Neural progenitor cell (in vitro differentiated cells): ENCODE data around the gene TNRC6C. TPM values are rescaled to one million over a fixed set of nuclear protein-coding genes. Genes with fewer than 3 reads are reported as not detected.

ENCODE experiments used
- DNase-seq: peaks from one replicate; pipeline ENCODE4 v3.0.0-alpha.2; 2016; ENCODE audit warnings: low spot score
- H2AFZ ChIP-seq: fragments of 200-600 bp; sonication (generic); replicated peaks from 2 replicates; pipeline ENCODE4 v1.6.1; 2016; ENCODE audit warnings: antibody characterized with exemption
- H3F3A ChIP-seq: fragments of 200-600 bp; sonication (generic); 2 replicates; pipeline ENCODE4 v1.6.1; 2016; ENCODE audit warnings: antibody characterized with exemption, low read depth
- H3K27ac ChIP-seq: fragments of 200-600 bp; sonication (generic); 2 replicates; pipeline ENCODE4 v1.5.1; 2016; ENCODE audit warnings: mild to moderate bottlenecking
- H3K27me3 ChIP-seq: fragments of 200-600 bp; sonication (generic); 2 replicates; pipeline ENCODE4 v1.6.1; 2016; ENCODE audit warnings: mild to moderate bottlenecking, moderate library complexity
- H3K36me3 ChIP-seq: fragments of 200-600 bp; sonication (generic); 2 replicates; pipeline ENCODE4 v1.5.1; 2016
- H3K4me1 ChIP-seq: fragments of 200-600 bp; sonication (generic); 2 replicates; pipeline ENCODE4 v1.6.1; 2016; ENCODE audit warnings: mixed run types
- H3K4me2 ChIP-seq: fragments of 200-600 bp; sonication (generic); 2 replicates; pipeline ENCODE4 v1.6.1; 2016
- H3K4me3 ChIP-seq: fragments of 200-600 bp; sonication (generic); 2 replicates; pipeline ENCODE4 v1.5.1; 2016
- H3K79me2 ChIP-seq: fragments of 200-600 bp; sonication (generic); 2 replicates; pipeline ENCODE4 v1.6.1; 2016; ENCODE audit warnings: low read depth
- H3K9ac ChIP-seq: fragments of 200-600 bp; sonication (generic); 2 replicates; pipeline ENCODE4 v1.6.1; 2016
- H3K9me3 ChIP-seq: fragments of 200-600 bp; sonication (generic); 2 replicates; pipeline ENCODE4 v1.5.1; 2016; ENCODE audit warnings: low read depth
- H4K20me1 ChIP-seq: fragments of 200-600 bp; sonication (generic); 2 replicates; pipeline ENCODE4 v1.6.1; 2016; ENCODE audit warnings: low read depth
- H3K27ac Mint-ChIP-seq: 3 replicates; pipeline ENCODE4 v1.8.0; 2021; ENCODE audit warnings: mixed read lengths
- H3K27me3 Mint-ChIP-seq: 2 replicates; pipeline ENCODE4 v1.8.0; 2022; ENCODE audit warnings: low read depth, mild to moderate bottlenecking, inconsistent platforms, moderate library complexity, mixed read lengths; ENCODE audit not compliant: insufficient read depth
- H3K36me3 Mint-ChIP-seq: 3 replicates; pipeline ENCODE4 v1.8.0; 2021; ENCODE audit warnings: mixed read lengths
- H3K4me1 Mint-ChIP-seq: 3 replicates; pipeline ENCODE4 v1.8.0; 2021; ENCODE audit warnings: mixed read lengths
- H3K4me3 Mint-ChIP-seq: 3 replicates; pipeline ENCODE4 v1.8.0; 2021; ENCODE audit warnings: mild to moderate bottlenecking, moderate library complexity, mixed read lengths
- H3K9me3 Mint-ChIP-seq: 3 replicates; pipeline ENCODE4 v1.8.0; 2020; ENCODE audit warnings: mixed read lengths
- CTCF ChIP-seq: fragments of 200-600 bp; sonication (generic); IDR thresholded peaks from 2 replicates; pipeline ENCODE4 v1.5.1; 2017; ENCODE audit warnings: antibody characterized with exemption, mild to moderate bottlenecking
- EZH2 ChIP-seq: fragments of 200-600 bp; sonication (generic); IDR thresholded peaks from 2 replicates; pipeline ENCODE4 v1.6.1; 2017; ENCODE audit warnings: antibody characterized with exemption, mild to moderate bottlenecking, moderate library complexity
- EZH2phosphoT487 ChIP-seq: fragments of 200-600 bp; sonication (generic); IDR thresholded peaks from 2 replicates; pipeline ENCODE4 v1.6.1; 2017; ENCODE audit warnings: antibody characterized with exemption
- total RNA-seq: library from RNA; depleted of rRNA; stranded (reverse); fragments of >200 nt; gene quantifications from 2 replicates; pipeline ENCODE4 v1.2.3, GENCODE V29; 2015; ENCODE audit warnings: low replicate concordance

Gene TNRC6C
- total RNA-seq, 1 donor from 2014 or later = 14.9 TPM

GRCh38 chr17:78132767-78133178 is 174.3 kb downstream of the TNRC6C start:
- no peak overlapping the region for H3K4me2 ChIP-seq
- H3K27ac ChIP-seq = no peak overlapping the region
- Mint-ChIP-seq H3K27ac (no peak overlapping the region), H3K4me3 (no peak overlapping the region), H3K4me1 (peaks cover 10% of the 10 kb centered on the region), H3K36me3 (no peaks in the 10 kb centered on the region), H3K27me3 (peaks cover 26% of the 10 kb centered on the region), H3K9me3 (no peaks in the 10 kb centered on the region)
- peaks cover 19% of the 10 kb centered on the region for H3F3A ChIP-seq
- no peaks in the 10 kb centered on the region for H3K9me3 ChIP-seq
- H3K4me3 ChIP-seq = no peak overlapping the region
- H3K4me1 ChIP-seq = peaks cover 10% of the 10 kb centered on the region
- DNase-seq = no peak
- TF ChIP-seq EZH2phosphoT487 (no peak), CTCF (no peak), EZH2 (no peak)
- H3K9ac ChIP-seq = no peak overlapping the region
- H4K20me1 ChIP-seq = no peaks in the 10 kb centered on the region
- H3K79me2 ChIP-seq = no peaks in the 10 kb centered on the region
- H3K27me3 ChIP-seq = peaks cover 69% of the 10 kb centered on the region
- no peak overlapping the region for H2AFZ ChIP-seq
- no peaks in the 10 kb centered on the region for H3K36me3 ChIP-seq

DNA sequence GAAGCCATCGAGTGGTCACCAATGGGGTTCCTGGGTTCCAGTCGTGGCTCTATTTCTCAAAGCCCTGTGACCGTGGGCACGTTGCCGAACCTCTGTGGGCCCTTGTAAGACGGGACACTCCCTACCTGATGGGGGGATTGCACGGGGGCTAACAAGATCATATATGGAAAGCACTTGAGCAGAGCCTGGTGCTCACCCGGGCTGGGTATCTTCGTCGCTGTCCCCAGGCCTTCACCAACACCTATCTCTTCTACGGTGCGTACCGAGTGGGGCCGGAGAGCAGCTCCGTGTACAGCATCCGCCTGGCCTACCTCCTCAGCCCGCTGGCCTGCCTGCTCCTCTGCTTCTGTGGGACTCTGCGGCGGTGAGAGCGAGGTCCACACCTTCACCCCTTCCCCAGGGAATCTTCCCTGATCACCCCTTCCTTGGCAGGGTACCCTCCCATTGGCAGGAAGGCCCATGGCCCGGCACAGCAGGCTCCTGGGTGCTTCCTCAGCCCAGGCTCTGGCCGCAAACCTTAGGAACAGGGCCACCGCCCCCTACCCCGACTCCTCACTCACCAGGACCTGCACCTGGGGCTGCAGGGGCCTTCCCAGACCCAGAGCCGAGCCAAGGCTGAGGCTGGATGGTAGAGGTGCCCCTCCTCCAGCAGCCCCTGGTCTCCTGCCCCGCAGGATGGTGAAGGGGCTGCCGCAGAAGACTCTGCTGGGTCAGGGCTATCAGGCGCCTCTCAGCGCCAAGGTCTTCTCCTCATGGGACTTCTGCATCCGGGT is 174.9 kb downstream of the TNRC6C start:
- Histone ChIP-seq H4K20me1 (no peaks in the 10 kb centered on the region), H3F3A (peaks cover 21% of the 10 kb centered on the region), H3K4me3 (no peak overlapping the region), H3K27ac (no peak overlapping the region), H3K4me1 (peaks cover 8% of the 10 kb centered on the region), H3K79me2 (no peaks in the 10 kb centered on the region), H3K27me3 (peaks cover 63% of the 10 kb centered on the region), H3K9ac (no peak overlapping the region), H2AFZ (no peak overlapping the region), H3K4me2 (no peak overlapping the region), H3K9me3 (no peaks in the 10 kb centered on the region), H3K36me3 (no peaks in the 10 kb centered on the region)
- Mint-ChIP-seq H3K4me3 (no peak overlapping the region), H3K4me1 (peaks cover 10% of the 10 kb centered on the region), H3K36me3 (no peaks in the 10 kb centered on the region), H3K9me3 (no peaks in the 10 kb centered on the region), H3K27ac (no peak overlapping the region), H3K27me3 (peaks cover 26% of the 10 kb centered on the region)
- no peak for DNase-seq
- TF ChIP-seq EZH2phosphoT487 = no peak
- TF ChIP-seq CTCF = no peak
- no peak for TF ChIP-seq EZH2

- Histone ChIP-seq H3K9me3 (no peaks in the 10 kb centered on the region), H3K27me3 (peaks cover 56% of the 10 kb centered on the region), H4K20me1 (no peaks in the 10 kb centered on the region), H3K9ac (no peak overlapping the region), H2AFZ (no peak overlapping the region), H3K4me1 (peaks cover 4% of the 10 kb centered on the region), H3F3A (peaks cover 21% of the 10 kb centered on the region), H3K79me2 (no peaks in the 10 kb centered on the region), H3K36me3 (no peaks in the 10 kb centered on the region), H3K4me2 (no peak overlapping the region), H3K27ac (no peak overlapping the region), H3K4me3 (no peak overlapping the region)
- H3K27ac Mint-ChIP-seq = peak overlapping the region; percentile 0
- no peaks in the 10 kb centered on the region for H3K36me3 Mint-ChIP-seq
- peak; percentile 87 for DNase-seq
- no peak overlapping the region for H3K4me3 Mint-ChIP-seq
- H3K4me1 Mint-ChIP-seq = peaks cover 6% of the 10 kb centered on the region
- peak; percentile 72 for TF ChIP-seq CTCF
- TF ChIP-seq EZH2 = no peak
- H3K27me3 Mint-ChIP-seq = peaks cover 20% of the 10 kb centered on the region
- H3K9me3 Mint-ChIP-seq = no peaks in the 10 kb centered on the region
Observed at GRCh38 chr17:78133971-78134898, 175.7 kb downstream of the TNRC6C start.
